EL (cell line): ENCODE measurements around the gene ELFN1.

ENCODE experiments used
- DNase-seq: peaks from one replicate; pipeline ENCODE4 v3.0.0-alpha.2; 2016

The ELFN1 gene

GRCh38 chr7:1729773-1730172 is 59.7 kb downstream of the ELFN1 start:
- DNase-seq = no peak

GRCh38 chr7:1732072-1732471 is 62.0 kb downstream of the ELFN1 start:
- DNase-seq = no peak

DNA sequence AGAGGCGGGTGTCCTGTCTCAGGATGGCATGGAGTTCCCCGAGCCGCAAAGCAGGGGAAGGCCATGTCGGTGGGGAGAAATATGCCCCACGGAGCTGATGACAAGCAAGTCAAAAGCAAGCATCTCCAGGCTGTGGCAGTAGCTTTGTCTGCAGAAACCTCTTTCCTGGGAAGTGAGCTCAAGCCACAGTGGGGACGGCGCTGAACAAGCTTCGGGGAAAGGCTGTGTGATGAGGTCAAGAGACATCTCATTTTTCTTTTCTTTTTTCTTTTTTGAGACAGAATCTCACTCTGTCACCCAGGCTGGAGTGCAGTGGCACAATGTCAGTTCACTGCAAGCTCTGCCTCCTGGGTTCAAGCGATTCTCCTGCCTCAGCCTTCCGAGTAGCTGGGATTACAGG is 62.6 kb downstream of the ELFN1 start:
- DNase-seq = no peak

DNA sequence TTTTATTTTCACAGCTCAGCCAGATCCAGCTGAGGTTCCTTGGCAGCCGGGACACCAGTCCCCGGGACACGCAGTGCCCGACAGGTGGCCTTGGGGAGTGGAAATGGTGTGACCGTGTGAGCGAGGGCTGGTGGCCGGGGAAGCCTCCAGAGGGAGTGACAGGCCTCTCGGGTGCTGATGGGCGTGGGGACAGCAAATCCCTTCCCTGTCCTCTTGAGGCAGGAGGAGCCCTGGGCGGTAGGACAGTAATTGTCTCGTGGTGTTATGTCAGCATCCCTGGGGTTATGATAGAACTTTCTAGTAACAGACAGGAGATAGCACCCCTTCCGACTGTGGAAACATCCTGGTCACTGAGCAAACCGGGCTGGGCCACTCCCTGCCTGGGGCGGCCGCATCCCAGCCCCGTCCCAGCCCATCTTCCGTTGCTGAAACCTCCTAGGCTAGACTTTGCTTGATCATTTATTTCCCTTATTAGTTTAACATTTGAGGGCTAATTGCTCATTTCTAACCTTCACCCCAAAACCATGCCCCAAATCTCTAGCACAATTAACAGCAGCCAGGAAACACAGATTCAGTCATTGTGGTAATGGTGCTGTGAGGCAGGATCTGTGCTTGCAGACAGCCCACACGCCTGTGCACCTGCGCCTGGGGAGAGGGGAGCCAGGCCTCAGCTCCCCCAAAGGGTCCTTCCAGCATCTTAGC is 63.3 kb downstream of the ELFN1 start:
- no peak for DNase-seq

- no peak for DNase-seq
These were observed 64.0 kb downstream of the ELFN1 start for GRCh38 chr7:1733908-1734730.

- DNase-seq = no peak
These were observed 65.2 kb downstream of the ELFN1 start for GRCh38 chr7:1735262-1735661.

DNA sequence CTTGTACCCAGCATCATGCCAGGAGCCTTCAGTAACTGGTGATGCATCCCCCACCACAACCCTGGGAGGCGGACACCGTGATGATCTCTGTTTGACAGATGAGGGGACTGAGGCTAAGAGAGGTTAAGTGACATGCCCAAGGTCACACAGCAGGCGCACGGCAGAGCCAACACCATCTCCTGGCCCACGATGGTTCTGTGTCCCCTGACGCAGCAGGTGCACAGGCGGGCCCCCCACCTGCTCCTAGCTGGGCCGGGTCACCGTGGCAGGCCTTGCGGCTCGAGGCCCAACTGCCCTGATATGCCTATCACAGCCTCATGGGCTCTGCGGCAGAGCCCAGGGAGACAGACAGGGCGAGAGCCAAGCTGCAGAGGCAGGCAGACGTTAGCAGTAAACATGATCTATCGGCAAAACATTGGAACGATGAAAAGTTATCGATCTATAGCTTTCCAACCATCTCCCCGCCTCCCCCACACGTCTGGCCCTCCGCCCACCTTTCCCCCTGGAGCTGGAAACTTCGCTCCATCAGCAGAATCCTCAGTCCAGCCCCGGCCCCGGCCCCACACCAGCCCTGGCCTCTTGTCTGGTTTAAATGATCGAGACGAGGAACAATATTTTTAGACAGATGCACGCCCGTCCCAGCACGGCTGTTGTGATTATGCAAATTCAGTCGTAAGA is 65.9 kb downstream of the ELFN1 start:
- DNase-seq = no peak

DNA sequence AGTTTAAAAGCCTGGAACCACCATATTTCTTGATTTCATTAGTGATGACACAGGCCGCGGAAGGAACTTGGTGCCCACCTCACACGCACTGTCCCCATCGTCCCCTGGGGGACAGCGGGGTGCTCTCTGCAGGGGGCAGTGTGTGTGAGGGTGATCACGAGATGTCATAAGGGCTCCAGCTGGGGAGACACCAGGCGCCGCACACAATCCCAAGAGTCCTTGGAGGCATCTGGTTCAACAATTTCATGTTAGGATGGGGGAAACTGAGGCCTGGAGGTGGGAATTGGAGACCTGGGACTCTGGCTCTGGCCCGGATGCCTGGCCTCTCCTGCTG is 66.4 kb downstream of the ELFN1 start:
- DNase-seq = no peak

DNA sequence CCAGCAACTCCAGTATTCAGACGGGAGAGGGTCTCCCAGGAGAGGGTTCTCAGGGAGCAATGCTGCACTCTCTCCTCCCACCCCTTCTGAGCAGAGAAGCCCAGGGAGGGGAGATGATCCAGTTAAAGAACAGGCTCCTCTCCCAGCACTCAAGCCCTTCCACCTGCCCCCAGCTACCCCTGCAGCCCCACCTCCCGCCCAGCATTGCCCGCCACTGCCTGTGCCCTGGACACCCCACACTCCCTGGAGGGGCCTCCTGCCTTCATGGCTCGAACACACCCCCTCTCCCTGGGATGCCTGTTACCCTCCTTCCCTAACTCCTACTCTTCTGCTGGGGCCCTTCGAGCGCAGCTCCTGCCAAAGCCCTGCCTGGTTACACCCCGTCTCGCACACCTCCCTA is 66.8 kb downstream of the ELFN1 start:
- DNase-seq = no peak

DNA sequence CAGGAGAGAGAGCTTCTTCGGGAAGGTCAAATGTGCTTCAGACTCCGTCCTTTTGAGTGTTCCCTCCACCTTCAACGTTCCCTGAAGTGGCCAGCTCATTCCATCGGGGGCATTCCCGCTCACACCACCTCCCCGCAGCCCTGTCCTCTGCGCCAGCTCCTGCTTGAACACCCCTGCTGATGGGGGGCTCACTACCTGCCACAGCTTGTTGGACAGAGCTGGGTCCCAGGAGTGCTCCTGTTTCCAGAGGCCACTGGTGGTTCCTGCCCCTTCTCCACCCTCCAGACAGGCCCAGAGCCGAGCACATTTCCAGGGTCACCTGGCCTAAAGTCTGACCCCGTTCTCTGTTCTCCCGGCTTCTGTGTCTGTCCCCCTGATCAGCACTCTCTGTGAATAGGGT is 67.4 kb downstream of the ELFN1 start:
- DNase-seq = no peak

GRCh38 chr7:1737956-1738355 is 67.9 kb downstream of the ELFN1 start:
- DNase-seq = no peak

GRCh38 chr7:1738511-1738910 is 68.4 kb downstream of the ELFN1 start:
- no peak for DNase-seq

DNA sequence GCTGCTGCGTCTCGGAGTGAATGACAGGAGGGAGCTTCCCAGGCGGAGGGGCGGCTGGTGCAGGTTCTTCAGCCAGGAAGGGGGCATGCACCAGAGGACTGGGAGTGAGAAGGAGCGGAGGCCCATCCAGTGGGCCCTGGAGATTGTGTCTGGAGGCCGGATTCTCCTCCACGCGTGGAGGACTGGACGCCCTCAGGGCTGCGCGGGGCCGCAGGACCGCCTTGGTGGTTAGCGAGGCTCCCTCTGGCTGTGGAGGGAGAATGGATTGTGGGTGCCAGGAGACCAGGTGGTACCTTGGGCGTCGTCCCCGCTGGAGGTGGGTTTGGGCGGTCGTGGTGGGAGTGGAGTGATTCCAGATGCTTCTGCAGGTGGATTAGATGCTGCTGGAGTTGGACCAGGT is 68.9 kb downstream of the ELFN1 start:
- no peak for DNase-seq

GRCh38 chr7:1739593-1739992 is 69.5 kb downstream of the ELFN1 start:
- DNase-seq = no peak

DNA sequence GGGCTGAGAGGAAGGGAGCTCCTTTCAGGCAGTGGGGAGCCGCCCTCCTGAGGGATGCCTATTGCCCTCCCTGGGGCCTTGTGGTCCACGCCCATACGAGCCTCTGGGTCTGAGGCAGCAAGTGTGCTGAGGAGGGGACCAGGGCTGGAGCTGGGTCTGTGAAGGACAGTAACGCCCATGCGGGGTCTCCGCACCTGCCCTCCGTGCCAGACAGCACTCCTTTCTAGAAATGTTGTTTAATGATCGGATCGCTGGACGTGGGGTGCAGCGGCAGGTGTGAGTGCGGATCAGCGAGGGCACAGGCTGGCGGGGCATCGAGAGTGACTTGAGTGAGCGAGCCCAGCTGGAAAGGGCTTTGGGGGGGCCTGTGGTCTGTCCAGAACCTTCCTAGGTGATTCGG is 70.1 kb downstream of the ELFN1 start:
- DNase-seq = no peak

DNA sequence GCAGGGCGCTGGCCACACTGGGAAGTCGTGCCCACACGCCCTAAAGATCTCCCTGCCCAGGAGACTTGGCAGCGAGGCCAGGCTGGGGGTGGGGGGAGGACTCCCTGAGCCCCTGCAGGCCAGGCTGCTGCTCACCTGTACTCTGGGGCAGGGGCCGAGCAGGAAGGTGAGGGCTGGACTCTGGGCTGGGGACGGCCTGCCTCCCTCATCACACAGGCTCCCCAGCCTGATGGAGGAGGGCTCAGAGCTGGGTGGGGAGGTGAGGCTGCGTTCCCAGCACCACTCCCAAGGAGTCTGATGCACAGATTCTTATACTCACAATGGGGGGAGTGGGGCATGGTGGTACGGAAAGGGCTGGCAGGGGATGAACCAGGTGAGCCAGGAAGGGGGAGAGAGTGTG is 71.2 kb downstream of the ELFN1 start:
- no peak for DNase-seq

DNA sequence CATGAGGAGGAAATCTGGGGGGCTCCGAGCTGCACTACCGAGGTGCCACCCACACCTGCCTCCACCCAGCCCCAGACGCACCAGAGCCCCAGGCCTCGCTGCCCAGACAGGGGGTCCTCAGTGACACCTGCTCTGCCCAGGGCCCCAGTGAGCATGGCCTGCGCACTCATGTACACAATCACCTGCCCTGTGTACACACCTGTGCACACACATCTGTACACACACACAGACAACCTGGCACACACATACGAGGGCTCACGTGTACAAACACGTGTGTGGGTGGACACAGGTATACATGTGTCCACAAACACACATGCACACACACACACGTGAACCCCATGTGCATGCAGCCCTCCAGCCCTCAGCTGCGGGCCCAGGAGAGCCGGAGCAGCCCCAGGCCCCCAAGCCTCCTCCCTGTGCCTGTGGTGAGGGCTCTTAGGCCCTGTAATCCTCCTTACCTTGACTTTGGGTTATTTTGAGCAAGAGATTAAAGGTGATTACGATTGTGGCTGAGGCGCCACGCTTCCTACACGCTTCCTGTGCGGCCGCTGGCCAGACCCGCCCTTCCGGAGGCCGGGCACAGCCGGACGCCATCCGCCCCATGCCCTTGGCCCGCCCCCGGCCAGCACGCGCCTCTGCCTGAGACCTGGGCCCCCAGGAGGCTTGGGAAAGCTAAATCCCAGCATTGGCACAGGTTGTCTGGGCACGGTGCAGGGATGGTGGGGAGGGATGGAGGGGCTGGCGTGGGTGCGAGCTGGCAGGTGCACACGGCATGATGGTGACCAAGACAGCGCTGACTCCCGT is 71.9 kb downstream of the ELFN1 start:
- no peak for DNase-seq

- no peak for DNase-seq
These were observed 72.7 kb downstream of the ELFN1 start for GRCh38 chr7:1742555-1743303.

- DNase-seq = no peak
These were observed 73.6 kb downstream of the ELFN1 start for GRCh38 chr7:1743481-1744230.

- no peak for DNase-seq
These were observed 74.4 kb downstream of the ELFN1 start for GRCh38 chr7:1744296-1745017.

GRCh38 chr7:1745018-1745532 is 75.0 kb downstream of the ELFN1 start:
- DNase-seq = no peak
